Endothelial cell of umbilical vein (primary cell): ENCODE measurements around the gene LRRTM4.

Source experiments
- EZH2 ChIP-seq: IDR thresholded peaks from 2 replicates; pipeline ENCODE4 v1.6.1; 2012; ENCODE audit warnings: borderline replicate concordance, low read depth, mild to moderate bottlenecking, moderate library complexity, low read length, inconsistent platforms; ENCODE audit not compliant: severe bottlenecking
- FOS ChIP-seq: IDR thresholded peaks from 2 replicates; pipeline ENCODE4 v1.6.1; 2011; ENCODE audit warnings: mild to moderate bottlenecking, low read length, moderate library complexity, borderline replicate concordance; ENCODE audit not compliant: insufficient read depth
- GATA2 ChIP-seq: IDR thresholded peaks from 2 replicates; pipeline ENCODE4 v1.7.0; 2011; ENCODE audit warnings: low read depth, mild to moderate bottlenecking, moderate library complexity, mixed read lengths, low read length; ENCODE audit not compliant: insufficient read length, insufficient read depth
- JUN ChIP-seq: IDR thresholded peaks from 2 replicates; pipeline ENCODE4 v1.6.1; 2011; ENCODE audit warnings: borderline replicate concordance, low read depth; ENCODE audit not compliant: insufficient read length, insufficient read depth
- MYC ChIP-seq: IDR thresholded peaks from one replicate; pipeline ENCODE4 v1.6.1; 2011; ENCODE audit warnings: mild to moderate bottlenecking, low read depth, low read length
- POLR2A ChIP-seq: IDR thresholded peaks from 2 replicates; pipeline ENCODE4 v1.6.1; 2012; ENCODE audit warnings: low read depth, mild to moderate bottlenecking, control low read depth, low read length
- POLR2AphosphoS5 ChIP-seq: IDR thresholded peaks from 2 replicates; pipeline ENCODE4 v1.6.1; 2012; ENCODE audit warnings: low read depth, mild to moderate bottlenecking, control low read depth, low read length, moderate library complexity; ENCODE audit not compliant: insufficient read depth
- TF ChIP-seq, protein P1 (sequence below), 2 donors: IDR thresholded peaks; 1 replicate in 1 of 2; 2 replicates in 1 of 2; pipeline ENCODE4 v1.5.1; 2011; ENCODE audit warnings: low read length in 2 of 2, mild to moderate bottlenecking in 2 of 2, moderate library complexity in 2 of 2, control low read depth in 1 of 2, inconsistent platforms in 1 of 2, low read depth in 1 of 2; ENCODE audit not compliant: insufficient read depth in 1 of 2; ENCODE audit errors: extremely low read depth in 1 of 2
- TF ChIP-seq, protein P2 (sequence below): IDR thresholded peaks from 2 replicates; pipeline ENCODE4 v1.6.1; 2011; ENCODE audit not compliant: insufficient read depth, insufficient read length

DNA sequence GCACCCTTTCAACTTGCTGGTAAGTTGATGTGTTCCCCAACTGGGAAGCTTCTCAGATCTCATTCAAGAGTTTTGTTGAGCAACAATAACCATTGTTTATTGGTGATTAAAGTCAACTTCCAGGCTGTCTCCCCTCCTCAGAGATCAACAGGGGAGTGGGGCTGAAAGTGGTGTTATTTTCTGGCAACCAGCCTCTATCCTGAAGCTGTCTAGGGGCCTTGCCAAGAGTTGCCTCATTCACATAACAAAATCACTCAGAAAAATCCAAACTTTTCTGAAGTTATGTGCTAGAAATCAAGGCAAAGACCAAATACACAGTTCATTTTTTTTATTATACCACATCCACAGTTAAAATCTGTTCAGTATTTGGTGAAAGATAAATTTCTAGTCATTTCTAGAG is 788.4 kb downstream of the LRRTM4 start:
- TF ChIP-seq GATA2 (no peak), POLR2A (no peak), EZH2 (no peak), MYC (no peak), POLR2AphosphoS5 (no peak), JUN (no peak), FOS (no peak)
- TF ChIP-seq, protein P1, sequence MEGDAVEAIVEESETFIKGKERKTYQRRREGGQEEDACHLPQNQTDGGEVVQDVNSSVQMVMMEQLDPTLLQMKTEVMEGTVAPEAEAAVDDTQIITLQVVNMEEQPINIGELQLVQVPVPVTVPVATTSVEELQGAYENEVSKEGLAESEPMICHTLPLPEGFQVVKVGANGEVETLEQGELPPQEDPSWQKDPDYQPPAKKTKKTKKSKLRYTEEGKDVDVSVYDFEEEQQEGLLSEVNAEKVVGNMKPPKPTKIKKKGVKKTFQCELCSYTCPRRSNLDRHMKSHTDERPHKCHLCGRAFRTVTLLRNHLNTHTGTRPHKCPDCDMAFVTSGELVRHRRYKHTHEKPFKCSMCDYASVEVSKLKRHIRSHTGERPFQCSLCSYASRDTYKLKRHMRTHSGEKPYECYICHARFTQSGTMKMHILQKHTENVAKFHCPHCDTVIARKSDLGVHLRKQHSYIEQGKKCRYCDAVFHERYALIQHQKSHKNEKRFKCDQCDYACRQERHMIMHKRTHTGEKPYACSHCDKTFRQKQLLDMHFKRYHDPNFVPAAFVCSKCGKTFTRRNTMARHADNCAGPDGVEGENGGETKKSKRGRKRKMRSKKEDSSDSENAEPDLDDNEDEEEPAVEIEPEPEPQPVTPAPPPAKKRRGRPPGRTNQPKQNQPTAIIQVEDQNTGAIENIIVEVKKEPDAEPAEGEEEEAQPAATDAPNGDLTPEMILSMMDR (IDR thresholded peaks at IDR 0.05; ENCODE audit: extremely low read depth in 1 of 2, insufficient read depth in 1 of 2, low read depth in 1 of 2, low read length in 2 of 2), result no peak
- TF ChIP-seq, protein P2, sequence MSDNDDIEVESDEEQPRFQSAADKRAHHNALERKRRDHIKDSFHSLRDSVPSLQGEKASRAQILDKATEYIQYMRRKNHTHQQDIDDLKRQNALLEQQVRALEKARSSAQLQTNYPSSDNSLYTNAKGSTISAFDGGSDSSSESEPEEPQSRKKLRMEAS, result no peak
